Caco-2 (cell line): ENCODE data around the gene TTC21A. TPM values are rescaled to one million over a fixed set of nuclear protein-coding genes. Genes with fewer than 3 reads are reported as not detected.

Experiments
- BruUV-seq: library from RNA; stranded (reverse); fragments of 400-500 nt; replicated peaks from 2 replicates; lab custom pipeline; 2021; lab: Mats Ljungman, UMichigan
- CTCF ChIA-PET: fragments of 300-600 bp; sonication (Branson Sonifier 250); formaldehyde crosslinking; loops from one replicate; lab custom pipeline; 2022; ENCODE audit warnings: antibody characterized with exemption; lab: Charles Lee
- POLR2A ChIA-PET: fragments of 300-600 bp; sonication (Branson Sonifier 250); formaldehyde crosslinking; loops from one replicate; lab custom pipeline; 2022; ENCODE audit warnings: antibody characterized with exemption; lab: Charles Lee
- DNase-seq, 2 experiments: peaks; one replicate each; pipeline versions ENCODE4 v3.0.0 to v3.0.0-alpha.2; 2020 to 2022
- H3K27me3 ChIP-seq: replicated peaks from 2 replicates; pipeline ENCODE4 v1.6.0; 2011; ENCODE audit warnings: low read length; ENCODE audit not compliant: control insufficient read depth, insufficient read depth
- H3K36me3 ChIP-seq: 2 replicates; pipeline ENCODE4 v1.5.1; 2011; ENCODE audit warnings: low read length; ENCODE audit not compliant: control insufficient read depth, insufficient read depth
- H3K4me1 ChIP-seq: fragments of 250-450 bp; sonication (Bioruptor Pico); 2 replicates; pipeline ENCODE4 v1.5.1; 2020; ENCODE audit warnings: mild to moderate bottlenecking
- H3K4me3 ChIP-seq: 2 replicates; pipeline ENCODE4 v1.5.1; 2011; ENCODE audit warnings: low read depth, mild to moderate bottlenecking, control low read depth, low read length
- H3K9me3 ChIP-seq: fragments of 250-450 bp; sonication (Bioruptor Pico); 2 replicates; pipeline ENCODE4 v1.5.1; 2020; ENCODE audit warnings: mild to moderate bottlenecking, moderate library complexity
- H3K27ac Mint-ChIP-seq: one replicate; pipeline ENCODE4 v1.8.0; 2022; ENCODE audit warnings: mixed read lengths; ENCODE audit not compliant: unreplicated experiment
- H3K27me3 Mint-ChIP-seq: one replicate; pipeline ENCODE4 v1.8.0; 2022; ENCODE audit warnings: mixed read lengths; ENCODE audit not compliant: insufficient read depth, unreplicated experiment
- H3K36me3 Mint-ChIP-seq: one replicate; pipeline ENCODE4 v1.8.0; 2022; ENCODE audit warnings: mild to moderate bottlenecking, mixed read lengths; ENCODE audit not compliant: insufficient read depth, unreplicated experiment
- H3K4me1 Mint-ChIP-seq: one replicate; pipeline ENCODE4 v1.8.0; 2022; ENCODE audit warnings: low read depth, mixed read lengths; ENCODE audit not compliant: unreplicated experiment
- H3K4me3 Mint-ChIP-seq: one replicate; pipeline ENCODE4 v1.8.0; 2022; ENCODE audit warnings: mild to moderate bottlenecking, moderate library complexity, mixed read lengths; ENCODE audit not compliant: unreplicated experiment
- H3K9me3 Mint-ChIP-seq: one replicate; pipeline ENCODE4 v1.8.0; 2022; ENCODE audit warnings: mixed read lengths; ENCODE audit not compliant: unreplicated experiment
- intact Hi-C: fragments of 100-400 bp; cut with micrococcal nuclease; formaldehyde crosslinking; loops from one replicate; pipeline ENCODE4 v1.10.0; 2022; ENCODE audit not compliant: unreplicated experiment
- total RNA-seq: library from RNA; stranded (reverse); gene quantifications from 2 replicates; pipeline ENCODE4 v1.2.3, GENCODE V29; 2022
- TF ChIP-seq, protein P1 (sequence below), 2 experiments: fragments of 200-600 bp in 1 of 2; IDR thresholded peaks; 1 replicate in 1 of 2; 2 replicates in 1 of 2; pipeline versions ENCODE4 v1.5.1 to v1.8.0; 2011 to 2022; ENCODE audit warnings: antibody characterized with exemption in 1 of 2, control low read depth in 1 of 2, inconsistent platforms in 1 of 2, low read depth in 1 of 2, low read length in 1 of 2, mild to moderate bottlenecking in 1 of 2, moderate library complexity in 1 of 2; ENCODE audit not compliant: insufficient read depth in 1 of 2, severe bottlenecking in 1 of 2, unreplicated experiment in 1 of 2

Gene TTC21A
- total RNA-seq, 1 experiment from 2014 or later, result 4.0 TPM

GRCh38 chr3:39181408-39182335, 74.2 kb downstream of the TTC21A start:
- ChIA-PET POLR2A (no interaction called here), CTCF (no interaction called here)
- TF ChIP-seq, protein P1, sequence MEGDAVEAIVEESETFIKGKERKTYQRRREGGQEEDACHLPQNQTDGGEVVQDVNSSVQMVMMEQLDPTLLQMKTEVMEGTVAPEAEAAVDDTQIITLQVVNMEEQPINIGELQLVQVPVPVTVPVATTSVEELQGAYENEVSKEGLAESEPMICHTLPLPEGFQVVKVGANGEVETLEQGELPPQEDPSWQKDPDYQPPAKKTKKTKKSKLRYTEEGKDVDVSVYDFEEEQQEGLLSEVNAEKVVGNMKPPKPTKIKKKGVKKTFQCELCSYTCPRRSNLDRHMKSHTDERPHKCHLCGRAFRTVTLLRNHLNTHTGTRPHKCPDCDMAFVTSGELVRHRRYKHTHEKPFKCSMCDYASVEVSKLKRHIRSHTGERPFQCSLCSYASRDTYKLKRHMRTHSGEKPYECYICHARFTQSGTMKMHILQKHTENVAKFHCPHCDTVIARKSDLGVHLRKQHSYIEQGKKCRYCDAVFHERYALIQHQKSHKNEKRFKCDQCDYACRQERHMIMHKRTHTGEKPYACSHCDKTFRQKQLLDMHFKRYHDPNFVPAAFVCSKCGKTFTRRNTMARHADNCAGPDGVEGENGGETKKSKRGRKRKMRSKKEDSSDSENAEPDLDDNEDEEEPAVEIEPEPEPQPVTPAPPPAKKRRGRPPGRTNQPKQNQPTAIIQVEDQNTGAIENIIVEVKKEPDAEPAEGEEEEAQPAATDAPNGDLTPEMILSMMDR (IDR thresholded peaks at IDR 0.05; ENCODE audit: insufficient read depth in 1 of 2, low read depth in 1 of 2, low read length in 1 of 2, severe bottlenecking in 1 of 2, unreplicated experiment in 1 of 2), result no peak
- H3K27me3 Mint-ChIP-seq, result no peaks in the 10 kb centered on the region
- no peak overlapping the region; the same call in 1 of the 2 replicates for H3K4me3 ChIP-seq
- no peaks in the 10 kb centered on the region for H3K27me3 ChIP-seq
- peaks cover 23% of the 10 kb centered on the region for H3K4me1 Mint-ChIP-seq
- DNase-seq, result no peak
- intact Hi-C loops, result loop anchor here (2.0 kb wide), 1 partner anchor 55 kb away; no protein-coding TSS in a partner anchor
- H3K4me1 ChIP-seq, result peaks cover 24% of the 10 kb centered on the region
- H3K36me3 Mint-ChIP-seq, result peaks cover 10% of the 10 kb centered on the region
- no peaks in the 10 kb centered on the region for H3K36me3 ChIP-seq
- no peaks in the 10 kb centered on the region for H3K9me3 Mint-ChIP-seq
- no peaks in the 10 kb centered on the region for H3K9me3 ChIP-seq
- no TSS peak for BruUV-seq
- H3K4me3 Mint-ChIP-seq, result peak overlapping the region; percentile 88
- H3K27ac Mint-ChIP-seq, result peak overlapping the region; percentile 75

- Mint-ChIP-seq H3K4me3 (no peak overlapping the region), H3K9me3 (no peaks in the 10 kb centered on the region), H3K4me1 (peaks cover 22% of the 10 kb centered on the region), H3K27me3 (no peaks in the 10 kb centered on the region), H3K36me3 (peaks cover 10% of the 10 kb centered on the region), H3K27ac (no peak overlapping the region)
- intact Hi-C loops, result no loop called here
- TF ChIP-seq, protein P1 (IDR thresholded peaks at IDR 0.05; ENCODE audit: insufficient read depth in 1 of 2, low read depth in 1 of 2, low read length in 1 of 2, severe bottlenecking in 1 of 2, unreplicated experiment in 1 of 2), result no peak
- H3K4me1 ChIP-seq, result peaks cover 13% of the 10 kb centered on the region
- no peaks in the 10 kb centered on the region for H3K36me3 ChIP-seq
- no peaks in the 10 kb centered on the region for H3K9me3 ChIP-seq
- no peak overlapping the region for H3K4me3 ChIP-seq
- BruUV-seq, result no TSS peak
- ChIA-PET POLR2A (no interaction called here), CTCF (no interaction called here)
- H3K27me3 ChIP-seq, result no peaks in the 10 kb centered on the region
- DNase-seq, result no peak
These were observed 76.0 kb downstream of the TTC21A start for GRCh38 chr3:39183211-39184080.
